Motor neuron (in vitro differentiated cells): ENCODE data around the gene ACSF3. TPM values are rescaled to one million over a fixed set of nuclear protein-coding genes. Genes with fewer than 3 reads are reported as not detected.

Source experiments
- ATAC-seq, 8 experiments: fragments of 200-7000 bp; cut with Tn5 transposase; replicated peaks in 6 of 8; 2 replicates each; pipeline ENCODE4 v1.8.0; 2021; ENCODE audit warnings: mild to moderate bottlenecking in 8 of 8, moderate library complexity in 8 of 8
- H3K27ac ChIP-seq, 2 donors: fragments of 250-450 bp; sonication (Bioruptor Pico); 2 replicates each; pipeline ENCODE4 v1.9.0; 2021; ENCODE audit warnings: antibody characterized with exemption in 2 of 2, mild to moderate bottlenecking in 2 of 2, moderate library complexity in 1 of 2
- H3K4me1 ChIP-seq, 2 donors: fragments of 250-450 bp; sonication (Bioruptor Pico); replicated peaks in 1 of 2; 2 replicates each; pipeline ENCODE4 v1.6.1; 2021; ENCODE audit warnings: antibody characterized with exemption in 2 of 2, mild to moderate bottlenecking in 2 of 2, moderate library complexity in 1 of 2
- H3K4me3 ChIP-seq, 5 donors: fragments of 250-450 bp; sonication (Bioruptor Pico); 2 replicates each; pipeline ENCODE4 v1.9.0; 2021; ENCODE audit warnings: antibody characterized with exemption in 5 of 5, mild to moderate bottlenecking in 5 of 5, moderate library complexity in 4 of 5
- WGBS, 10 experiments: fragments of 450-650 bp; shearing (Covaris generic); methylation state at CpG; one replicate each; pipeline ENCODE4 v1.0.0; 2022; 5-methylcytosine and 5-hydroxymethylcytosine counted together
- in situ Hi-C, 9 experiments: fragments of 400-800 bp; cut with MboI; loops; one replicate each; pipeline ENCODE4 v1.15.0; 2021; ENCODE audit warnings: low sequenced_read_pairs in 9 of 9, low pct_unique_long_range_greater_than_20kb in 2 of 9; ENCODE audit not compliant: unreplicated experiment in 9 of 9
- total RNA-seq, 8 experiments: library from RNA; unstranded; fragments of 300-600 nt; gene quantifications; 2 replicates each; pipeline versions ENCODE4 v1.2.3 to v1.2.4, GENCODE V29; 2022

ACSF3 gene
- total RNA-seq, 8 experiments from 2014 or later, result 7.7 to 39.8 (median 13.8) TPM

GRCh38 chr16:89116341-89117226 is 22.9 kb downstream of the ACSF3 start:
- 88 to 100% (median 100%) methylated on average over 1 to 7 of the region's 29 CpGs; no CpG with 5 or more reads in 4 of the 10 experiments for WGBS, 10 experiments
- ATAC-seq, result no peak
- Histone ChIP-seq H3K4me1 (peaks cover 7 to 11% of the 10 kb centered on the region in 2 donors), H3K4me3 (no peak overlapping the region), H3K27ac (no peak overlapping the region)
- in situ Hi-C loops, result no loop called here

DNA sequence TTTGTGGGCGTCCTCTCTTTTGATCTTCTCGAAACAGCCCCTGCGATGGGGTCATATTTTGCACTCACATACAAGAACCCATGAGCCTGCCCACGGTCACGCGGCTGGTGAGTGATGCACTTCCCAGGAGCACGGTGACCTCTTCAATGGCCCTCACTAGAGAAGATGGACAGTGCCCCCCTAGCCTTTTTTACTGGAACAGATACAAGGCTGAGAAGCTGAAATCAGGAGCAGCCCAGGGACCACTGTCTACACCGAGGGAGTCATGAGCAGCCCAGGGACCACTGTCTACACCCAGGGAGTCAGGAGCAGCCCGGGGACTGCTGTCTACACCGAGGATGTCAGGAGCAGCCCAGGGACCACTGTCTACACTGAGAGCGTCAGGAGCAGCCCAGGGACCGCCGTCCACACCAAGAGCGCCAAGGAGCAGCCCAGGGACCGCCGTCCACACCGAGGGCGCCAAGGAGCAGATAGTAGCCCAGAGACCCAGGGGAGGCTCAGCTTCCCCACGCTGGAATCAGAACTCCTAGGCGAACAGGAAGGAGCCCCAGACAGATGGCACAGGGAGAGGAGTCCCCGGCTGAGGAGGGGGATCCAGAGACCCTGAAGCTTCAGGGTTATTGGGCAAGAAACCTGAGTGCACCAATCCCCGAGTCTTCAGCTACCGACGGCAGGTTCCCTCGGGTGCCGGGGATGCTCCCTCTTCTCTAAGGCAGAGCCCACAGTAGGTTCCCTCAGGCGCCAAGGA is 23.7 kb downstream of the ACSF3 start:
- Histone ChIP-seq H3K4me1 (peaks cover 7 to 11% of the 10 kb centered on the region in 2 donors), H3K4me3 (no peak overlapping the region), H3K27ac (no peak overlapping the region)
- in situ Hi-C loops, result no loop called here
- ATAC-seq, result no peak
- 88 to 100% (median 93%) methylated on average over 1 to 8 of the region's 27 CpGs; no CpG with 5 or more reads in 5 of the 10 experiments for WGBS, 10 experiments

- Histone ChIP-seq H3K4me1 (peaks cover 7 to 11% of the 10 kb centered on the region in 2 donors), H3K4me3 (no peak overlapping the region), H3K27ac (peak overlapping the region in 1 of 2 donors; percentile 44)
- WGBS, 10 experiments, result 82 to 93% (median 86%) methylated on average over 4 to 7 of the region's 19 CpGs; no CpG with 5 or more reads in 7 of the 10 experiments
- in situ Hi-C loops, result no loop called here
- ATAC-seq, result no peak
These were observed 24.3 kb downstream of the ACSF3 start for GRCh38 chr16:89117975-89118289.

DNA sequence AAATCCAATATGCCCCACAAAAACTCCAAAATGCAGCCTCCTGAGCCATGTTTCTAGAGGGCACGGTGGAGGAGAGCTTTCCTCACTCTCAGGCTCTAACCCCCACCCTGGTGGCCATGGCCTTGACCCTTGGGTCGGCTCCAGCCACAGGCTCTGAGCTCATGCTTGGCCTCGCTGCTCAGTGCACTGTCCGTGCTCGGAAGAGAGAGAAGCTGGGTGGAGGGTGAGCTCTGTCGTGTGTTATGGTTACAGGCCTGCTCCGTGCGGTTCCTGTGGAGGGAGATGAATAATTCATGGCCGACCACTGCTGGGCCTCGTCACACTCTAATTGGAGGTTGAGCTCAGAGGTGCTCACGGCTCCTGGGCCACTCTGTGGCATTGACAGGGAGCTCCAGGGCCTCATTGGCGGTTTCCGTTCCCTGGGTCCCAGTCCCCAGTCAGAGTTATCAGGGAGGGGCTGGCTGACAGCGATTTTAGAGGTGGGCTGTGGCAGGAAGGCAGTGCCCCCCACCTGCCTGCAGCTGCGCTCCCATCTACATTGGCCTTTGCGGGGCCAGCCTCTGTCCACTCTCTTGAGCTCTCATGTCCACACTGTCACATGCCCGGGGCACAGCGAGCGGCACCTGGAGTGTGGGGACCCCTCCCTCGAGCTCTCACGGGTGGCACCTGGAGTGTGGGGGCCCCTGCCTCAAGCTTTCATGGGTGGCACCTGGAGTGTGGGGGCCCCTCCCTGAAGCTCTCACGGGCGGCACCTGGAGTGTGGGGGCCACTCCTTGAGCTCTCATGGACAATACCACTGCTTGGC is 24.9 kb downstream of the ACSF3 start:
- peak in 5 of 8 experiments; percentile 97 to 98 (median 98) for ATAC-seq
- Histone ChIP-seq H3K4me3 (no peak overlapping the region), H3K27ac (peak overlapping the region; percentile 56 to 66), H3K4me1 (peaks cover 7 to 11% of the 10 kb centered on the region in 2 donors)
- in situ Hi-C loops, result no loop called here
- 10 to 20% (median 13%) methylated on average over 2 to 3 of the region's 23 CpGs; no CpG with 5 or more reads in 7 of the 10 experiments for WGBS, 10 experiments

DNA sequence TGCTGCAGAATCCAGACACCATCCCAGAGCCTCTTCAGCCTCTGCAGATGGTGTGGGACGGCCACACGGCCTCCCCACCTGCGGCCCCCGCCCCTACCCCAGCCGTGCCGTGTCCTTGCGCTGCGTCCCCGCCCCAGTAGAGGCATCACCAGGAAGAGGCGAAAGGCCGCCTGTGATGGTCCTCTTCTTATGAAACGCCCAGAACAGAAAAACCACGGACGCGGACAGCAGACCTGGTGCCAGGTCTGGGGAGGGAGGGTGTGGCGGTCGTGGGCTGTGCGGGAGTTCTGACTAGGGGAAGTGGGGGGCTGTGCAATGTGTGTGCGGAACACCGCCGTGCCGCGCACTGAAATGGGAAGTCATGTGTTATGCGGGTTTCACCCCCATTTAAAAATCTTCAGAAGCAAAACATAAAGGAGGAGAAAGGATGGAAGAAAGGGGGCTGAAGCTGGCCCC is 25.5 kb downstream of the ACSF3 start:
- 99% methylated on average over 12 of the region's 24 CpGs; no CpG with 5 or more reads in 9 of the 10 experiments for WGBS, 10 experiments
- in situ Hi-C loops, result no loop called here
- ATAC-seq, result no peak
- Histone ChIP-seq H3K27ac (no peak overlapping the region), H3K4me1 (peaks cover 7 to 11% of the 10 kb centered on the region in 2 donors), H3K4me3 (no peak overlapping the region)

GRCh38 chr16:89119661-89120141 is 26.0 kb downstream of the ACSF3 start:
- no peak for ATAC-seq
- H3K4me3 ChIP-seq, result no peak overlapping the region
- in situ Hi-C loops, result no loop called here
- H3K27ac ChIP-seq, result no peak overlapping the region
- H3K4me1 ChIP-seq, result peaks cover 7 to 11% of the 10 kb centered on the region in 2 donors
- no CpG with 5 or more reads among the region's 31 CpGs for WGBS, 10 experiments

- WGBS, 10 experiments, result 100% methylated on average over 2 of the region's 14 CpGs; no CpG with 5 or more reads in 7 of the 10 experiments
- no peak for ATAC-seq
- in situ Hi-C loops, result no loop called here
These were observed 26.6 kb downstream of the ACSF3 start for GRCh38 chr16:89120281-89120680.

DNA sequence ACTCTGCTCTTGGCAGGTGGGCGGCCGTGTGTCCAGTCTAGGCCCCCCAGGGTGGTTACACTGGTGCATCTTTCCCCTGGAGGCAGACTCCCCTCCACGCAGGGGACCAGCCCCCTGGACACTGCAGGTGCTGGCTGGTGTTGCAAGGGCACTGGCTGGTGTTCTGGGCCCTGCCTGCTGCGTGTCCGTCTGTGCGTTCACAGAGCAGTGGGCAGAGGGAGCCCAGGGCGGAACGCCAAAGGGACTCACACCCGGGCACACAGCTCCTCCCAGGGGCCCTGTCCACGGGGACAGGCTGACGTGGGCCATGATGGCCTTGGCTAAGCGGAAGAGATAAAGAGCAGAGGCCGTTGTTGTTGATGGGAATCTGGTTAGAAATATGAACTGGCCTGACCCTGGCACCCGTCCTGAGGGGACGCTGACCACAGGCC is 27.3 kb downstream of the ACSF3 start:
- 100% methylated on average over 1 to 4 of the region's 15 CpGs; no CpG with 5 or more reads in 5 of the 10 experiments for WGBS, 10 experiments
- no peak for ATAC-seq
- in situ Hi-C loops, result no loop called here
- Histone ChIP-seq H3K27ac (no peak overlapping the region), H3K4me1 (peaks cover 7 to 11% of the 10 kb centered on the region in 2 donors), H3K4me3 (no peak overlapping the region)

More at GRCh38 chr16:89120281-89120680, 26.6 kb downstream of the ACSF3 start:
- H3K4me3 ChIP-seq, result no peak overlapping the region
- H3K27ac ChIP-seq, result no peak overlapping the region
- H3K4me1 ChIP-seq, result peaks cover 7 to 11% of the 10 kb centered on the region in 2 donors

DNA sequence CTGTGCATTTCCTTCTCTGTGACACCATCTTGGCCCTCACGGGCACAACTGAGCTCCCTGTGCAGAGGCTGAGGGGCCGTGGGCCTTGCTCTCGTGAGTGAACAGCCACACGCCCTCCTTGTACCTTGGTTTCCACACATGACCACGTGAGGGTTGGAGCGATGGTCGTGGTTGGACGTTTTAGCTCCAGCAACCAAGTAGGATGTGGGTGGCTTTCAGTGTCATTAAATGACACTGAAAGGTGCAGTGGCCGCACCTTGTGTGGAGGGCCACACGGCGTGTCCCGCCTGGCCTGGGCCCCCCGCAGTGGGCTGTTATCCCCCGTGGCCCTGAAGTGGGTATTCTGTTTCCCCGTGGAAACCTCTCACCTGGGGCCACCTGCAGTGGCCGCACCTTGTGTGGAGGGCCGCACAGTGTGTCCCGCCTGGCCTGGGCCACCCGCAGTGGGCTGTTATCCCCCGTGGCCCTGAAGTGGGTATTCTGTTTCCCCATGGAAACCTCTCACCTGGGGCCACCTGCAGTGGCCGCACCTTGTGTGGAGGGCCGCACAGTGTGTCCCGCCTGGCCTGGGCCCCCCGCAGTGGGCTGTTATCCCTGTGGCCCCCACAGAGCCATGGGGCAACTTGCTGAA is 28.2 kb downstream of the ACSF3 start:
- in situ Hi-C loops, result no loop called here
- Histone ChIP-seq H3K4me1 (peaks cover 7 to 11% of the 10 kb centered on the region in 2 donors), H3K4me3 (no peak overlapping the region), H3K27ac (no peak overlapping the region)
- 70 to 92% (median 70%) methylated on average over 2 to 7 of the region's 24 CpGs; no CpG with 5 or more reads in 5 of the 10 experiments for WGBS, 10 experiments
- ATAC-seq, result no peak

- no peak overlapping the region for H3K4me3 ChIP-seq
- WGBS, 10 experiments, result 60 to 100% methylated on average over 1 to 3 of the region's 11 CpGs; no CpG with 5 or more reads in 8 of the 10 experiments
- H3K4me1 ChIP-seq, result peaks cover 7 to 11% of the 10 kb centered on the region in 2 donors
- in situ Hi-C loops, result no loop called here
- H3K27ac ChIP-seq, result no peak overlapping the region
- ATAC-seq, result peak in 1 of 8 experiments; percentile 17
These were observed 28.7 kb downstream of the ACSF3 start for GRCh38 chr16:89122322-89122851.

GRCh38 chr16:89123001-89123830 is 29.6 kb downstream of the ACSF3 start:
- Histone ChIP-seq H3K4me1 (peaks cover 4 to 9% of the 10 kb centered on the region in 2 donors), H3K4me3 (no peak overlapping the region), H3K27ac (no peak overlapping the region)
- in situ Hi-C loops, result no loop called here
- no peak for ATAC-seq
- WGBS, 10 experiments, result 40 to 100% (median 90%) methylated on average over 1 to 13 of the region's 25 CpGs; no CpG with 5 or more reads in 6 of the 10 experiments
